Natural killer cell (primary cell): Measurements from ENCODE around the gene BIRC2. TPM values are rescaled to one million over a fixed set of nuclear protein-coding genes. Genes with fewer than 3 reads are reported as not detected.
"Not testable (repeated sequence)": the region's sequence is repeated elsewhere in the genome, so short reads cannot be mapped to it uniquely, and the experiment has no call there.

ENCODE experiments used
- ATAC-seq, 3 donors: fragments of 150-1000 bp in 2 of 3; fragments of 200-7000 bp in 1 of 3; cut with Tn5 transposase; 1 replicate in 1 of 3; 2 replicates in 2 of 3; pipeline ENCODE4 v1.10.0; 2021; ENCODE audit warnings: mild to moderate bottlenecking in 2 of 3, moderate library complexity in 2 of 3
- DNase-seq, 2 donors: peaks; one replicate each; pipeline versions ENCODE4 v3.0.0 to v3.0.0-alpha.2; 2013 to 2021; ENCODE audit warnings: mixed read lengths in 1 of 2
- H3K27ac ChIP-seq: one replicate; pipeline ENCODE4 v1.5.1; 2013; ENCODE audit warnings: mild to moderate bottlenecking, low read length
- H3K27me3 ChIP-seq: one replicate; pipeline ENCODE4 v1.6.1; 2013; ENCODE audit warnings: low read length; ENCODE audit not compliant: control insufficient read depth, insufficient read depth
- H3K36me3 ChIP-seq: one replicate; pipeline ENCODE4 v1.6.1; 2013; ENCODE audit warnings: low read length; ENCODE audit not compliant: control insufficient read depth, insufficient read depth
- H3K4me1 ChIP-seq: one replicate; pipeline ENCODE4 v1.6.1; 2013; ENCODE audit warnings: low read length; ENCODE audit not compliant: control insufficient read depth, insufficient read depth
- H3K4me3 ChIP-seq: one replicate; pipeline ENCODE4 v1.5.1; 2013; ENCODE audit warnings: low read length
- H3K9me3 ChIP-seq: one replicate; pipeline ENCODE4 v1.6.1; 2013; ENCODE audit warnings: low read length; ENCODE audit not compliant: control insufficient read depth, insufficient read depth
- H3K27ac Mint-ChIP-seq, 2 donors: one replicate each; pipeline ENCODE4 v1.8.0; 2022; ENCODE audit warnings: mild to moderate bottlenecking in 2 of 2, mixed read lengths in 2 of 2, moderate library complexity in 1 of 2
- H3K27me3 Mint-ChIP-seq, 2 donors: one replicate each; pipeline ENCODE4 v1.8.0; 2022; ENCODE audit warnings: low read depth in 2 of 2, mixed read lengths in 2 of 2
- H3K36me3 Mint-ChIP-seq: one replicate; pipeline ENCODE4 v1.8.0; 2022; ENCODE audit warnings: mixed read lengths
- H3K4me1 Mint-ChIP-seq, 2 donors: one replicate each; pipeline ENCODE4 v1.8.0; 2022; ENCODE audit warnings: mixed read lengths in 2 of 2
- H3K4me3 Mint-ChIP-seq: one replicate; pipeline ENCODE4 v1.8.0; 2022; ENCODE audit warnings: mild to moderate bottlenecking, moderate library complexity, mixed read lengths
- H3K9me3 Mint-ChIP-seq, 2 donors: one replicate each; pipeline ENCODE4 v1.8.0; 2022; ENCODE audit warnings: mixed read lengths in 2 of 2
- WGBS: methylation state at CpG from one replicate; pipeline ENCODE4 v1.1.7; 2013; ENCODE audit warnings: missing lambda C conversion rate; ENCODE audit not compliant: insufficient coverage; 5-methylcytosine and 5-hydroxymethylcytosine counted together
- intact Hi-C: fragments of 100-400 bp; cut with micrococcal nuclease; formaldehyde crosslinking; loops from one replicate; pipeline ENCODE4 v1.14.2; 2022
- total RNA-seq, 4 donors: library from RNA; stranded (reverse); fragments of 120-200 nt in 1 of 4; gene quantifications; one replicate each; pipeline versions ENCODE4 v1.2.3 to v1.2.4, GENCODE V29; 2013 to 2022
- TF ChIP-seq, protein P1 (sequence below): fragments of 200-600 bp; IDR thresholded peaks from one replicate; pipeline ENCODE4 v1.8.0; 2022; ENCODE audit warnings: antibody characterized with exemption

The BIRC2 gene
- total RNA-seq: 100 to 1,000 TPM in 2 of 3 donors, 10 to 100 TPM in 1; 92.2 to 146 (median 111) TPM
- total RNA-seq (2013): 120 TPM

DNA sequence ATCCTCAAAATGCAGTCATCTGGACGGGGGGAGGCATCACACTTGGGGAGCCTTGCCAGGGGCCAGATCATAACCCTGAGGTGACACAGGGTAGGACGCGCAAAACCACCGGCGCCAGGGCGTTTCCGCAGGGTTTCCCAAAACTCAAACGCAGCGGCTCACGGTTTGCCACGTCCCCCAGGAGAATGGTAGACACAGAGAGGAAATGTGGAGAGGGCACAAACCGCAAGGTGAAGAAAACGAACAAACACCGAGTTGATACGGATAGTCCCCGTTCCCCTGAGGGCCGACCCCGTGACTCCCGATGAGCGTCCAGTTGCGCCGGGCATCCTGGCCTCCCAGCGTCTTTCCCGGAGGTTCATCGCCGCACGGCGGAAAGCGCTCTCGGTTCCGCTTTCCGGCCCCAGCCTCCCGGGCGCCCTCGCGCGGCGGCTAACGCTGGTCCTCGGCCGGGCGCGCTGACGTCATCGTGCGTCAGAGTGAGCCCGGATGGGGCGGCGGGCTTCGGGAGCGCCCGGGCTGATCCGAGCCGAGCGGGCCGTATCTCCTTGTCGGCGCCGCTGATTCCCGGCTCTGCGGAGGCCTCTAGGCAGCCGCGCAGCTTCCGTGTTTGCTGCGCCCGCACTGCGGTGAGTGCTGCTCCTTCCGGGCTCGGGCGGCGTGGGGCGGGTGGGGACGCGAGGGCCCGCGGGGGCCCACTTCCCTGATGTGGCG is at the start of gene BIRC2:
Gene BIRC2, plus strand, starts transcription at position 467 of the 714 bp plus-strand sequence. CDS start 2,641 bp downstream, outside the sequence.
- Mint-ChIP-seq H3K36me3 (peaks cover 6% of the 10 kb centered on the region), H3K27ac (peak within 1 kb of the TSS; percentile 97 to 99), H3K4me3 (peak within 1 kb of the TSS; percentile 98), H3K4me1 (peaks cover 44 to 51% of the 10 kb centered on the region in 2 donors), H3K27me3 (no peaks in the 10 kb centered on the region), H3K9me3 (no peaks in the 10 kb centered on the region)
- Histone ChIP-seq H3K4me1 (peaks cover 8% of the 10 kb centered on the region), H3K36me3 (peaks cover 18% of the 10 kb centered on the region), H3K9me3 (no peaks in the 10 kb centered on the region), H3K27me3 (no peaks in the 10 kb centered on the region), H3K27ac (peak within 1 kb of the TSS; percentile 100), H3K4me3 (peak within 1 kb of the TSS; percentile 95)
- peak; percentile 82 to 94 (median 82) for ATAC-seq
- intact Hi-C loops: loop anchor here (1.0 to 2.0 kb wide), 3 partner anchors 30 to 106 kb away; partner anchors contain the start of genes BIRC3 and TMEM123
- TF ChIP-seq, protein P1, sequence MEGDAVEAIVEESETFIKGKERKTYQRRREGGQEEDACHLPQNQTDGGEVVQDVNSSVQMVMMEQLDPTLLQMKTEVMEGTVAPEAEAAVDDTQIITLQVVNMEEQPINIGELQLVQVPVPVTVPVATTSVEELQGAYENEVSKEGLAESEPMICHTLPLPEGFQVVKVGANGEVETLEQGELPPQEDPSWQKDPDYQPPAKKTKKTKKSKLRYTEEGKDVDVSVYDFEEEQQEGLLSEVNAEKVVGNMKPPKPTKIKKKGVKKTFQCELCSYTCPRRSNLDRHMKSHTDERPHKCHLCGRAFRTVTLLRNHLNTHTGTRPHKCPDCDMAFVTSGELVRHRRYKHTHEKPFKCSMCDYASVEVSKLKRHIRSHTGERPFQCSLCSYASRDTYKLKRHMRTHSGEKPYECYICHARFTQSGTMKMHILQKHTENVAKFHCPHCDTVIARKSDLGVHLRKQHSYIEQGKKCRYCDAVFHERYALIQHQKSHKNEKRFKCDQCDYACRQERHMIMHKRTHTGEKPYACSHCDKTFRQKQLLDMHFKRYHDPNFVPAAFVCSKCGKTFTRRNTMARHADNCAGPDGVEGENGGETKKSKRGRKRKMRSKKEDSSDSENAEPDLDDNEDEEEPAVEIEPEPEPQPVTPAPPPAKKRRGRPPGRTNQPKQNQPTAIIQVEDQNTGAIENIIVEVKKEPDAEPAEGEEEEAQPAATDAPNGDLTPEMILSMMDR: peak; percentile 67
- 0% methylated on average over 77 of the region's 77 CpGs for WGBS
- DNase-seq: peak; percentile 96 to 98

DNA sequence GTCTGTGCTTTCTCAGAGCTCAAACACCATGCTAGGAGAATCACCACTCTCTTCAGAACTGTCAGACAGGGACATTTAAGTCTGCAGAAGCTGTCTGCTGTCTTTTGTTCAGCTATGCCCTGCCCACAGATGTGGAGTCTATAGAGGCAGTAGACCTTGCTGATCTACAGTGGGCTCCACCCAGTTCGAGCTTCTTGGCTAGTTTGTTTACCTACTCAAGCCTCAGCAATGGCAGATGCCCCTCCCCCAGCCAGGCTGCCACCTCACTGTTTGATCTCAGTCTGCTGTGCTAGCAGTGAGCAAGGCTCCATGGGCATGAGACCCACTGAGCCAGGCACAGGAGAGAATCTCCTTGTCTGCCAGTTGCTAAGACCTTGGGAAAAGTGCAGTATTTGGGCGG is 46.2 kb upstream of the BIRC2 start:
- H3K4me3 Mint-ChIP-seq: not testable (repeated sequence)

DNA sequence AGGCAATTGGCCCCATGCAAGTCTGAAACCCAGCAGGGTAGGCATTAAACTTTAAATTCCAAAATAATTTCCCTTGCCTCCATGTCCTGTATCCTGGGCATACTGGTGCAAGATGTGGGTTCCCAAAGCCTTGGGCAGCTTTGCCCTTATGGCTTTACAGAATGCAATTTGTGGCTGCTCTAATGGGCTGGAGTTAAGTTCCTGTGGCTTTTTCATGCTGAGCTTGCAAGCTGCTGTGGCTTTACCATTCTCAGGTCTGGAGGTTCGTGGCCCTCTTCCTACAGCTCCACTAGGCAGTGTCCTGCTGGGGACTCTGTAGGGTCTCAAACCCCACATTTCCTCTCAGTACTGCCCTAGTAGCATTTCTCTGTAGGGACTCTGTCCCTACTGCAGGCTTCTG is 44.8 kb upstream of the BIRC2 start:
- H3K4me3 Mint-ChIP-seq: no peak overlapping the region
- H3K9me3 ChIP-seq: peaks cover 10% of the 10 kb centered on the region
- no peak overlapping the region for H3K27ac Mint-ChIP-seq
- no peak for DNase-seq
- no peaks in the 10 kb centered on the region for H3K36me3 Mint-ChIP-seq
- H3K4me1 Mint-ChIP-seq: peaks cover 9 to 19% of the 10 kb centered on the region in 2 donors
- no peak overlapping the region for H3K27ac ChIP-seq
- TF ChIP-seq, protein P1: no peak
- H3K4me1 ChIP-seq: peaks cover 37% of the 10 kb centered on the region
- H3K27me3 ChIP-seq: no peaks in the 10 kb centered on the region
- H3K9me3 Mint-ChIP-seq: peaks cover 2 to 5% of the 10 kb centered on the region in 2 donors
- no peaks in the 10 kb centered on the region for H3K36me3 ChIP-seq
- intact Hi-C loops: no loop called here
- WGBS: 46% methylated on average over 1 of the region's 1 CpG
- no peak for ATAC-seq
- H3K27me3 Mint-ChIP-seq: peaks cover 0 to 4% of the 10 kb centered on the region in 2 donors
- H3K4me3 ChIP-seq: no peak overlapping the region

More for the DNA sequence above, 46.2 kb upstream of the BIRC2 start:
- H3K4me3 ChIP-seq, H3K4me1 Mint-ChIP-seq, ATAC-seq, H3K27ac Mint-ChIP-seq, H3K9me3 Mint-ChIP-seq, H3K27ac ChIP-seq, H3K36me3 ChIP-seq, H3K36me3 Mint-ChIP-seq, H3K27me3 Mint-ChIP-seq, intact Hi-C loops, H3K27me3 ChIP-seq: not testable (repeated sequence)
- peak in 1 of 2 donors; percentile 67 for DNase-seq
- Histone ChIP-seq H3K9me3 (peaks cover 10% of the 10 kb centered on the region), H3K4me1 (peaks cover 24% of the 10 kb centered on the region)
- WGBS: 85% methylated on average over 2 of the region's 2 CpGs

DNA sequence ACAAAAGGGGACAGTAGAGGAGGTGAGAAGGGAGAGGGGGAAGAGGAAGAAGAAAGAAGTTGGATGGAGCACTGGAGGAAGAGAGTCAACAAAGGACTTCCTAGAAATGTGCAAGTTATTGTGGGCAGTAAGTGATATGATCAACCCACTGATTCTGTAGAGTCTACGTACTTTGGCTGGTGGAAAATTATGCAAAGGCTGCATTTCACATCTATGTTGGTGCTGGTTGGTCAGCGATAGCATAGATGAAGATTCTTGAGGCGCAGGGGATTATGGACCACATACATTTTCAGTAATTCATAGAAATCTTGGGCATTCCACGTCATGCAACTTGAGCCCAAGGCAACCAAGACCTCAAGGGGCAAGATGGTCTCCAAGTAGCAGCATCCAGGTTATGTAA is 42.3 kb upstream of the BIRC2 start:
- intact Hi-C loops: no loop called here
- H3K27me3 Mint-ChIP-seq: peaks cover 0 to 2% of the 10 kb centered on the region in 2 donors
- Histone ChIP-seq H3K27me3 (no peaks in the 10 kb centered on the region), H3K27ac (peak overlapping the region; percentile 26), H3K4me1 (peaks cover 38% of the 10 kb centered on the region), H3K9me3 (peaks cover 10% of the 10 kb centered on the region), H3K4me3 (no peak overlapping the region), H3K36me3 (no peaks in the 10 kb centered on the region)
- peaks cover 2 to 5% of the 10 kb centered on the region in 2 donors for H3K9me3 Mint-ChIP-seq
- H3K4me1 Mint-ChIP-seq: peaks cover 12 to 21% of the 10 kb centered on the region in 2 donors
- TF ChIP-seq, protein P1: no peak
- 81% methylated on average over 4 of the region's 4 CpGs for WGBS
- DNase-seq (no peak), ATAC-seq (peak in 2 of 3 donors; percentile 22 to 66)
- no peak overlapping the region for H3K27ac Mint-ChIP-seq
- no peaks in the 10 kb centered on the region for H3K36me3 Mint-ChIP-seq
- no peak overlapping the region for H3K4me3 Mint-ChIP-seq
